ENCODE measurements around the gene SMPD2.

GRCh38 chr6:109480993-109481480 lies 40.5 kb downstream of the SMPD2 start:
- TF ChIP-seq CTBP1 (IDR thresholded peaks at IDR 0.05; ENCODE audit: borderline replicate concordance), result no peak
- TF ChIP-seq CHD1 (IDR thresholded peaks at IDR 0.05; ENCODE audit: low read length), result no peak
- TF ChIP-seq E2F6 (IDR thresholded peaks at IDR 0.05; ENCODE audit: borderline replicate concordance in 1 of 2, extremely low read depth in 1 of 2, insufficient read depth in 1 of 2, insufficient read length in 1 of 2, low read depth in 1 of 2, low read length in 1 of 2, poor library complexity in 1 of 2, severe bottlenecking in 1 of 2), result no peak
- TF ChIP-seq FIP1L1 (IDR thresholded peaks at IDR 0.05; ENCODE audit: low read depth, low read length, poor library complexity, severe bottlenecking), result no peak
